Trophoblast cell (in vitro differentiated cells and primary cell): Measurements from ENCODE around the gene PER3.

ENCODE experiments used
- DNase-seq, 2 donors: peaks; one replicate each; pipeline ENCODE4 v3.0.0-alpha.2; 2016
- H2AFZ ChIP-seq: 2 replicates; pipeline ENCODE4 v1.6.1; 2013; ENCODE audit warnings: low read length, moderate library complexity, mild to moderate bottlenecking; ENCODE audit not compliant: insufficient read depth, poor library complexity
- H2AK5ac ChIP-seq: 2 replicates; pipeline ENCODE4 v1.6.1; 2013; ENCODE audit warnings: mild to moderate bottlenecking, low read length
- H2BK120ac ChIP-seq: 2 replicates; pipeline ENCODE4 v1.6.1; 2013; ENCODE audit warnings: low read length, mild to moderate bottlenecking, moderate library complexity; ENCODE audit not compliant: insufficient read depth, poor library complexity
- H2BK12ac ChIP-seq: 2 replicates; pipeline ENCODE4 v1.6.1; 2013; ENCODE audit warnings: mild to moderate bottlenecking, low read length, moderate library complexity
- H2BK5ac ChIP-seq: 2 replicates; pipeline ENCODE4 v1.6.1; 2013; ENCODE audit warnings: low read length, low read depth, moderate library complexity, mild to moderate bottlenecking; ENCODE audit not compliant: poor library complexity
- H3K14ac ChIP-seq: 2 replicates; pipeline ENCODE4 v1.6.1; 2013; ENCODE audit warnings: mild to moderate bottlenecking, low read length
- H3K18ac ChIP-seq: 2 replicates; pipeline ENCODE4 v1.6.1; 2013; ENCODE audit warnings: mild to moderate bottlenecking, low read length
- H3K23ac ChIP-seq: 2 replicates; pipeline ENCODE4 v1.6.1; 2013; ENCODE audit warnings: low read length
- H3K27ac ChIP-seq: 2 replicates; pipeline ENCODE4 v1.5.1; 2013; ENCODE audit warnings: low read depth, mild to moderate bottlenecking, inconsistent platforms, low read length, moderate library complexity
- H3K27me3 ChIP-seq: 2 replicates; pipeline ENCODE4 v1.6.1; 2013; ENCODE audit warnings: inconsistent platforms, mild to moderate bottlenecking, low read length, moderate library complexity; ENCODE audit not compliant: insufficient read depth
- H3K36me3 ChIP-seq, 2 experiments: 1 replicate in 1 of 2; 2 replicates in 1 of 2; pipeline ENCODE4 v1.6.1; 2013; ENCODE audit warnings: low read length in 2 of 2, mild to moderate bottlenecking in 2 of 2, moderate library complexity in 1 of 2; ENCODE audit not compliant: insufficient read depth in 2 of 2, control insufficient read depth in 1 of 2
- H3K4ac ChIP-seq: 2 replicates; pipeline ENCODE4 v1.6.1; 2013; ENCODE audit warnings: low read depth, mild to moderate bottlenecking, low read length, moderate library complexity
- H3K4me1 ChIP-seq, 2 experiments: 1 replicate in 1 of 2; 2 replicates in 1 of 2; pipeline ENCODE4 v1.6.1; 2013; ENCODE audit warnings: low read length in 2 of 2, mild to moderate bottlenecking in 2 of 2, moderate library complexity in 1 of 2; ENCODE audit not compliant: insufficient read depth in 2 of 2, control insufficient read depth in 1 of 2
- H3K4me2 ChIP-seq: 2 replicates; pipeline ENCODE4 v1.6.1; 2013; ENCODE audit warnings: inconsistent platforms, mild to moderate bottlenecking, low read length, moderate library complexity
- H3K4me3 ChIP-seq: 2 replicates; pipeline ENCODE4 v1.5.1; 2013; ENCODE audit warnings: mild to moderate bottlenecking, low read depth, low read length, inconsistent platforms
- H3K79me1 ChIP-seq: one replicate; pipeline ENCODE4 v1.6.1; 2013; ENCODE audit warnings: low read length
- H3K79me2 ChIP-seq: 2 replicates; pipeline ENCODE4 v1.6.1; 2013; ENCODE audit warnings: low read length, mild to moderate bottlenecking; ENCODE audit not compliant: control insufficient read depth, insufficient read depth, poor library complexity
- H3K9ac ChIP-seq: 2 replicates; pipeline ENCODE4 v1.6.1; 2013; ENCODE audit warnings: mild to moderate bottlenecking, low read length
- H3K9me3 ChIP-seq: 2 replicates; pipeline ENCODE4 v1.6.1; 2013; ENCODE audit warnings: low read depth, mild to moderate bottlenecking, control low read depth, inconsistent platforms, low read length; ENCODE audit not compliant: insufficient read depth
- H4K12ac ChIP-seq: 2 replicates; pipeline ENCODE4 v1.6.1; 2013; ENCODE audit warnings: low read depth, mild to moderate bottlenecking, low read length, moderate library complexity
- H4K8ac ChIP-seq: 2 replicates; pipeline ENCODE4 v1.6.1; 2013; ENCODE audit warnings: low read depth, mild to moderate bottlenecking, low read length, moderate library complexity
- H4K91ac ChIP-seq: one replicate; pipeline ENCODE4 v1.6.1; 2013; ENCODE audit warnings: low read depth, mild to moderate bottlenecking, low read length, moderate library complexity
- WGBS: extraction: QIAGEN DNeasy Blood & Tissue Kit; methylation state at CpG from one replicate; pipeline ENCODE4 v1.1.7; 2013; ENCODE audit warnings: missing lambda C conversion rate; ENCODE audit not compliant: insufficient read length, insufficient coverage; ENCODE audit errors: extremely low coverage; 5-methylcytosine and 5-hydroxymethylcytosine counted together

PER3 gene

GRCh38 chr1:7846656-7847055 is 62.6 kb downstream of the PER3 start:
- Histone ChIP-seq H4K12ac (no peak overlapping the region), H3K36me3 (no peaks in the 10 kb centered on the region), H4K8ac (no peak overlapping the region), H2BK12ac (no peak overlapping the region), H4K91ac (no peak overlapping the region), H3K4me2 (no peak overlapping the region), H2AFZ (no peak overlapping the region), H3K4ac (no peak overlapping the region), H3K79me1 (no peaks in the 10 kb centered on the region), H3K9me3 (no peaks in the 10 kb centered on the region), H2AK5ac (no peak overlapping the region), H3K79me2 (no peaks in the 10 kb centered on the region), H3K23ac (no peak overlapping the region), H2BK5ac (no peak overlapping the region), H3K4me1 (no peaks in the 10 kb centered on the region), H2BK120ac (no peak overlapping the region), H3K27me3 (no peaks in the 10 kb centered on the region), H3K27ac (no peak overlapping the region), H3K4me3 (no peak overlapping the region), H3K14ac (no peak overlapping the region), H3K9ac (no peak overlapping the region), H3K18ac (no peak overlapping the region)
- no peak for DNase-seq
- WGBS = no CpG with 5 or more reads among the region's 7 CpGs

GRCh38 chr1:7847599-7847998 is 63.5 kb downstream of the PER3 start:
- Histone ChIP-seq H2BK12ac (no peak overlapping the region), H3K9ac (no peak overlapping the region), H4K12ac (no peak overlapping the region), H4K91ac (no peak overlapping the region), H3K4me3 (no peak overlapping the region), H3K36me3 (no peaks in the 10 kb centered on the region), H3K23ac (no peak overlapping the region), H2BK120ac (no peak overlapping the region), H3K4me1 (no peaks in the 10 kb centered on the region), H3K4ac (no peak overlapping the region), H4K8ac (no peak overlapping the region), H3K18ac (no peak overlapping the region), H3K79me2 (no peaks in the 10 kb centered on the region), H3K14ac (no peak overlapping the region), H2AK5ac (no peak overlapping the region), H2AFZ (no peak overlapping the region), H3K4me2 (no peak overlapping the region), H2BK5ac (no peak overlapping the region), H3K27ac (no peak overlapping the region), H3K9me3 (no peaks in the 10 kb centered on the region), H3K79me1 (no peaks in the 10 kb centered on the region), H3K27me3 (no peaks in the 10 kb centered on the region)
- no CpG with 5 or more reads among the region's 4 CpGs for WGBS
- DNase-seq = peak in 1 of 2 donors; percentile 1

GRCh38 chr1:7850786-7851185 is 66.7 kb downstream of the PER3 start:
- no peak overlapping the region for H2AK5ac ChIP-seq
- H3K4me1 ChIP-seq = no peaks in the 10 kb centered on the region
- no peak overlapping the region for H3K4me2 ChIP-seq
- no peak overlapping the region for H3K4me3 ChIP-seq
- H4K12ac ChIP-seq = no peak overlapping the region
- no peak overlapping the region for H3K27ac ChIP-seq
- no peak overlapping the region for H2AFZ ChIP-seq
- no peaks in the 10 kb centered on the region for H3K27me3 ChIP-seq
- no peaks in the 10 kb centered on the region for H3K9me3 ChIP-seq
- no peaks in the 10 kb centered on the region for H3K79me2 ChIP-seq
- H4K91ac ChIP-seq = no peak overlapping the region
- no peak overlapping the region for H2BK120ac ChIP-seq
- no peak overlapping the region for H4K8ac ChIP-seq
- H3K4ac ChIP-seq = no peak overlapping the region
- H3K18ac ChIP-seq = no peak overlapping the region
- DNase-seq = no peak
- H3K79me1 ChIP-seq = no peaks in the 10 kb centered on the region
- H3K9ac ChIP-seq = no peak overlapping the region
- no peak overlapping the region for H2BK12ac ChIP-seq
- no CpG with 5 or more reads among the region's 15 CpGs for WGBS
- no peak overlapping the region for H3K14ac ChIP-seq
- no peaks in the 10 kb centered on the region for H3K36me3 ChIP-seq
- H3K23ac ChIP-seq = no peak overlapping the region
- no peak overlapping the region for H2BK5ac ChIP-seq

GRCh38 chr1:7852804-7853683 is 69.0 kb downstream of the PER3 start, which contains the start of gene UTS2:
TSS of gene UTS2 (minus strand) at chr1:7853065. CDS start at chr1:7853003, 62 bp downstream.
- Histone ChIP-seq H3K79me2 (no peaks in the 10 kb centered on the region), H3K18ac (no peak within 1 kb of the TSS), H4K91ac (no peak within 1 kb of the TSS), H2AK5ac (no peak within 1 kb of the TSS), H2BK12ac (no peak within 1 kb of the TSS), H3K36me3 (no peaks in the 10 kb centered on the region), H4K8ac (no peak within 1 kb of the TSS), H3K23ac (no peak within 1 kb of the TSS), H3K14ac (no peak within 1 kb of the TSS), H2BK120ac (no peak within 1 kb of the TSS), H3K4ac (no peak within 1 kb of the TSS), H3K9ac (no peak within 1 kb of the TSS), H3K4me1 (no peaks in the 10 kb centered on the region), H4K12ac (no peak within 1 kb of the TSS), H3K4me2 (no peak within 1 kb of the TSS), H2BK5ac (no peak within 1 kb of the TSS), H3K27me3 (no peaks in the 10 kb centered on the region), H3K79me1 (no peaks in the 10 kb centered on the region), H3K9me3 (no peaks in the 10 kb centered on the region), H3K27ac (no peak within 1 kb of the TSS), H3K4me3 (no peak within 1 kb of the TSS), H2AFZ (no peak within 1 kb of the TSS)
- WGBS = no CpG with 5 or more reads among the region's 10 CpGs
- DNase-seq = no peak
